HG02763 (cell line): ENCODE data around the gene ALDH1A1.

Experiments
- ATAC-seq: cut with Tn5 transposase; IDR thresholded peaks from one replicate; pipeline ENCODE4 v1.9.1; 2021; ENCODE audit warnings: mild to moderate bottlenecking, moderate library complexity; ENCODE audit not compliant: unreplicated experiment

ALDH1A1 gene

DNA sequence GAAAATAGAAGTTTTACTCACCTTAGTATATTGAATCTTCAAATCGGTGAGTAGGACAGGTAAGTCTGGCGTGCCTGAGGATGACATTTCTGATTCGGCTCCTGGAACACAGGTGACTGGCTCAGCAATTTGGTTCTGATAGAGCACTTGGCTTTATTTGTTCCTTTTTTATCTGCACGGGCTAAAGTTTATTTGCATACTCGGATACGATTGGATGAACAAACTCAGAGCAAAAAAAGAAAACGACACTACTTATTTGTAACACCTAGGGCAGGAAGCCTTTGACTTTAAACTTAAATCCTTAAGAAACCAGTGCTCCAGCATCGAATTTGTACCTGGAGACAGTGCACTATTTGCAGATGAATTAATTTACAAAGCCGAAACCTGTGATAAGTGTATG is at the start of gene ALDH1A1:
Gene ALDH1A1 (minus strand): TSS at position 140 of the 400 bp plus-strand sequence. CDS start 53 bp downstream, at position 87.
- no peak for ATAC-seq

DNA sequence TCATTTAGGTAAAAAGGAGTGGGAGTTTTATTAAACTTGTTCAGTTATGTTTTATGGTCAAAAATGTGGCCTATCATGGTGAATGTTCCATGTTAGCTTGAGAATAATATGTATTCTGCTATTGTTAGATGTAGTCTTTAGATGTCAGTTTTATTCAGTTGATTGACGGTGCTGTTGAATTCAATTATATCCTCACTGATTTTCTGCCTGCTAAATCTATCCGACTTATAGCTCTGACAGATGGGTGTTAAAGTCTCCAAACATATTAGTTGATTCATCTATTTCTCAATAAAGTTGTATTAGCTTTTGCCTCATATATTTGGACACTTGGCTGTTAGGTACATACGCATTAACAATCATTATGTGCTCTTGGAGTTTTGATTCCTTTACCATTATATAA is 49.0 kb upstream of the ALDH1A1 start:
- no peak for ATAC-seq

- no peak for ATAC-seq
Measured at GRCh38 chr9:72998363-72998762, 45.5 kb upstream of the ALDH1A1 start.

DNA sequence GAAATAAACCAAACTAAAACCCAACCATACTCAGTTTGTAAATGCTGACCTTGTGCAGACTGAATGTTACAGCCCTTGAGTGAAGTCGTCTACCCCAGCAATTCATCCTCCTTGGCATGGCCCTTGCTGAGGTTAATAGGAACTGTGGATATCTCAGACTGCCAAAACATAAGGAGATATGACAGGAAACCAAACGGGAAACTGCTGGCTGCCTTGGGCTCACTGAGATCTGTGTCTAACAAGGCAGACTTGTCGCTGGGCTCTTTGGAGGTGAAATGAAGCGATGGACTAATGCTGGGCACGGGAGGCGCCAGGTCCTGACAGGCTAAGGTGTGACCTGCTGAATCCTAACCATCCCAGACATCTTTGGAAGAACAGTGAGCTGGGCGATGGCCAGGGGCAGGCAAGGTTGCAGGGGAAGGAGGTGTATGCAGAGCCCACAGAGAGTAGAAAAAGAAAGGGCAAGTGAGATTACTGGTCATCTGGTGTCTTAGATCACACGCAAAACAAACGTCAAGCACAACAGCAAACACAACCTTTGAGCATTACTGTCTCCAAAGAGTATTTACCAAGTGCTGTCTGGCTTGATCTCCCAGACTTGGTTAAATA is 44.6 kb upstream of the ALDH1A1 start:
- ATAC-seq = no peak

DNA sequence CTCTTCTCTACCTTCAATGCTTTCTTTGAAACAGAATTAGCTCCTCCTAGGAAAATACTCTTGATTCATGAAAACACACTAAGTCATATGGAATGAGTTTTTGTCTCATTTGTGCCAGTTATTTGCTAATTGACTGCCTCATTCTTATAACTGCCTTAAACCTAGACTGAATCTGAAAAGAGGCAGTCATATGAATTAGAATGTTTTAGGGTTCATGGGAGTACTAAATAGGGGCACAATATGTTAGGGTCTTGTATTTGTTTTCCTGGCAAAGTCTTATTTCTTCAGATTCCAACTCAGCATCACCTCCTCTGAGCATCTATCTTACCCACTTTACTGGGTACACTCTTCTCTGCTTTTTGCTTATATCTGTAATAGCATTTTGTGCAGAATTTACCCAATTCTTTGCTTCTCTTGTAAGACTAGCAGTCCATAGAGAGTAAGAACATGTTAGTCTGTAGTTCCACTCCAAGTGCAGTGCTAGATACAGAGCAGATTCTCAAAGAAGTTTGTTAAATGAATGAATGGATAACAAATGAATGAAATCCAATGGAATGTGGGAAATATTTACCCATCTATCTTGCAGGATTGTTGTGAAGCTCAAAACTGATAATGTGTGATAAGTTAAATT is 43.9 kb upstream of the ALDH1A1 start:
- ATAC-seq = no peak

DNA sequence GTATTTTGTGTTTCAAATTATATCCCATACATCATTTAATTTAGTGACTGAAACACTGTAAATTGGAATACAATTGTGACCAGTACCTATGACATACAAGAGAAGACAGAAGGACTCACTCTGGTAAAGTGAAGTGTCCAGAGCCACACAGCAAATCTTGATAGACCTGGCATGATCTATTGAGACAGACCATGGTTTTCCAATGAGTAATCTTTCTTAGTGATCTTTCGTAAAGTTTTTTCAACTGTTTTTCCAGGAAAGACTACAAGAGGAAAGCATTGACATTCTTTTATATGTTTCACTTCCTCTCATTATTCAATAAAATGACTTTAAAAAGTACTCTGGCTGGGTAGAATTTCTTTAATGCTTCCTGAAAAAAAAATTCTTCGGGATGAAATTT is 43.3 kb upstream of the ALDH1A1 start:
- no peak for ATAC-seq

GRCh38 chr9:72995131-72996024 is 42.5 kb upstream of the ALDH1A1 start:
- no peak for ATAC-seq

DNA sequence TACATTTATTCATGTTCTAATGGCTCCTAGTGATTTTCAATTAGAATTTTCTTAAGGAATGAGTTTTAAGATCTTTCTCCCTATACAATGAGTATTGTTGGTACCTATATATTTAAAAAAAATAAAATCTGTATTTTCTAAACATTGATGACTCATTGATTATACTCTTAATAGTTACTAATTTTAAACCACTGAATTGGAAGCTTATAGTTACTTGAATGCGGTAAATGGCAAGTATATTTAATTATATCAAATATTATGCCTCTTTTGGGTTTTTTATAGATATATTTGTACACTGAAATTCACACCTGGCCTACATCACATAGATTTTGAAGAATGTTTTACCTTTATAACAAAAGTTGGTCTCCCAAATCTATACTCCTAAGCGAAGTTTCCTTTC is 38.9 kb upstream of the ALDH1A1 start:
- no peak for ATAC-seq

DNA sequence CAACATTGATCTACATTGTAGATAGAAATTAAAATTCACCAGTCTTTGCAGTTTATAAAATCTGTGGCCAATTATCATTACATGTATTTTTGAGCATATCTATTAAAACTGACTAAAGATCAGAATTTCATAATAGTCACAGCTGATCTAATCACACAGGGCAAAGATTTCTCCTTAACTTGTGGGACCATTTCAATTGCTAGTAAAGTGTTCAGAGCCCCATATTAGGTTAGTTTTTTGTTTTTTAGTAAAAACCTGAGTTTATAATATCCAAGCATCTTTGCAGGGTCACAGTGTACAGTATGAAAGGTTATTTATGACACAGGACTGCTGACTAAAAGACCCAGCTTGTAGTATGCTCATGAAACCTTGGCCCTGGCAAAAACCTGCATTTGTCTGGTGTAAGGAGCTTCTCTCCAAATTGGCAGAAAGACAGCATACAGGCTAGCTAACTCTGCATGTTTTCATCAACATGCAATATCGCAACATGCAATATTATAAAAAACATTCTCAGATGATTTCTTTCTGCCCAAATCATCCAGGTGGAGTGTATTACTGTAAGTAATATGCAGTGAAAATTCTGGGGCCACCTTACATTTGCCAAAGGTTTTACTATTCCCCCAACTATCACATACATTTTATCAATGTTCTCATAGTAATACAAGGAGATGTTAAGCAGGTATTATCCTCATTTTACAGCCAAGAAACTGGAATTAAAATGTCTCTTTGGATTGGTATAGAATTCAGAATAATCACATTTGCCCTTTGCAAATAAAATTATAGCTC is 37.7 kb upstream of the ALDH1A1 start:
- ATAC-seq = no peak

DNA sequence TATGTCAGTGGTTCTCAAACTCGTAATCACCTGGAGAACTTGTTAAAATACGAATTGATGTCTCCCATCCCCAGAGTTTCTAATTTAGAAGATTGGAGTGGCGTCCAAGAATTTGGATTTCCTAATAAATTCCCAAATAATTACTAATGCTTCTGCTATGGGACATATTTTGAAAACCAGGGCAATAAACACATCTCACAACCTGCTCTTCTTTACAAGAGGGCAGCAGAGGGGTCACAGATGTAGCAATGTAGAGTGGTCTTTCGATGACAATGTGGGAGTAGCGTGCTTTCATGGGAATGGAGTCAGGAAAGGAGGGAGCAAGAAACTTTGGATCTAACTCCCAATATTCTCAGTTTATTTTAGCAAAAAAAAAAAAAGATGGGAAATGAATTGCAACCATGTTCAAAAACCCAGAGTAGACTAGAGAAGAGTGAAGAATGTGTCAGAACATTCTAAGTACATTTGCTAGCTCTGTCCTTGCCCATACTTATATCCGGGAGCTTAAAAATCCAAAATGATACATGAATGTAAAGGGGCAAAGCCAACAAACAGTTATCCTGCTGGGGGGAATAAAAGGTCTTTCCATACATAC is 33.8 kb upstream of the ALDH1A1 start:
- ATAC-seq = no peak

DNA sequence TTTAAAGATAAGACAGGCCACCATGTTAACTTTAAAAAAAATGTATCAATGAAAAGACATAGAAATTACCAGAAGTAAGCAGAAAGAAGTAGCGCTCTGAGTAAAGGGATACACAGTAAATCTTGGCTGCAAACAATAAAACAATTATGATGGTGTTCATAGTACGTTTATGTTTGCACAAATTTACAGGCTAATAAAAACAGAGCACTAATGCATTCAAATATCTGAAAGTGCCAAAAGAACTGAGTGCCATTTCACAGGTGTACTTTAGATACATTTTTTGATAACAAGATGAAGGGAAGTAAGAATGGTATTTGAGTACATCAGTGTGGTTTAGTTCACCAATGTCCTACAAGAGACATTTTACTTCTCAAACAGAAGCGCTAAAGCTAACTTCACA is 32.9 kb upstream of the ALDH1A1 start:
- no peak for ATAC-seq

DNA sequence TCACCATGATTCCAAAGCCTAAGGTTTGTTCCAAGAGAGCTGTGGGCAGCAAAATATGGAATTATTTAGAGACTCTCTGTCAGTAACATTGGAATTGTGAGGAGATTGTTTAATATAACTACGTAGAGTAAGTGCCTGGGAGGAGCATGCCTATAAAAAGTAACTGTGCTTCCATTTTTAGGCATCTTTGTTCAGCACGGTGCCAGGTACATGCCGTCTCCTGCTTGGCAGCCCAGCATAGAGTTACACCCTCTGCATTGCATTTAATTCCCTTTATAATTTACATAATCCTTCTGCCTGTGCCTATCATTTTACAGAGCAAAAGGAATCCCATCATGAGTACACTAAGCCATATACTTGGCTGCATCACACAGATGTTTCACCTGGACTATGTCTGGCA is 32.1 kb upstream of the ALDH1A1 start:
- ATAC-seq = no peak

DNA sequence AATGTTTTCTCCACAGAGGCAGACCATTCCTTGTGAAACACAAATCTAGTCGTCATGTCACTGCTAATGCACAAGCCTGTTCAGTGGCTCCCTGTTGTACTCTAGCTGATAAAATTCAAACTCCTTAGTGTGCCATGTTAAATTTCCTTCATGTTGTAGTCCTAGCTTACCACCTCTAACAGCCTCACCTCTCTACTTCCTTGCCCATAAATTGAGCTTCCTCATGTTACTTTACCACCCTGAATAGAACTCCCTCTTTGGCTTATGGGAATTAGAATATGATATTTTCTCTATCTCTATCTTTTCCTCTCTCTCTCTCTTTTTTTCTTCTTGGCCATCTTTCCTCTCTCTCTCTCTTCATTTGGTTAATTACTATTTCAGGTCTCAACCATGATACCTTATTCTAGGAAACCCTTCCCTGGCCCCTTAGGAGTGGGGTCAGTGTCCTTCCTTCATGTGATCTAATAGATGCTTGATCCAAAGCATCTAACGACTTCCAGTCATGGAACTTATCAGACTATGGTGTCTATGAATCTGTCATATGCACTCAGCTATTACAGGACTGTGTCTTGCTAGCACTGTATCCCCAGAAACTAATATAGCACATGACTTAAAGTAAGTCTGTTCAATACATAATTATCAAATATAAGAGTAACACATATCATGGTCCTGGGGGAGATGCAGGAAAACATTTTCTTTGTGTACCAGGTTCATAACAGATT is 31.5 kb upstream of the ALDH1A1 start:
- no peak for ATAC-seq

- no peak for ATAC-seq
Measured at GRCh38 chr9:72983512-72984225, 30.8 kb upstream of the ALDH1A1 start.

DNA sequence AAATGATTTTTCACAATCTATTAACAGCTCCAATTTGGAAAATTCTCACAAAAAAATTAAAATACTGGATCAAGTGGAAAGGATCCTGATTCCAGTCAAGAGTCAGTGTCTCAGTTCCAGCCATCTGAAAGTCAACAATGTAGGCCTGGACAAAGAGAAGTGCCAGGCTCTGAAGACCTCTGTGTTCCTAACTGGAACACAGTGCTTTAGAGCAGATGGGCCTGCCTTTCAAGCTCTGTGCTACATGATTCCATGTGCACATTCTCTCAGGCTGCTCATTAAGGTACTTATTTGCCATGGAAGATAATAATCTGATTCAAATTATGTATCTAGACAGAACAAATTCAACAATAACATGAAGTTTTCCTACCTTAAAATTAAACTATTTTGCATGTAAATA is 30.2 kb upstream of the ALDH1A1 start:
- no peak for ATAC-seq

DNA sequence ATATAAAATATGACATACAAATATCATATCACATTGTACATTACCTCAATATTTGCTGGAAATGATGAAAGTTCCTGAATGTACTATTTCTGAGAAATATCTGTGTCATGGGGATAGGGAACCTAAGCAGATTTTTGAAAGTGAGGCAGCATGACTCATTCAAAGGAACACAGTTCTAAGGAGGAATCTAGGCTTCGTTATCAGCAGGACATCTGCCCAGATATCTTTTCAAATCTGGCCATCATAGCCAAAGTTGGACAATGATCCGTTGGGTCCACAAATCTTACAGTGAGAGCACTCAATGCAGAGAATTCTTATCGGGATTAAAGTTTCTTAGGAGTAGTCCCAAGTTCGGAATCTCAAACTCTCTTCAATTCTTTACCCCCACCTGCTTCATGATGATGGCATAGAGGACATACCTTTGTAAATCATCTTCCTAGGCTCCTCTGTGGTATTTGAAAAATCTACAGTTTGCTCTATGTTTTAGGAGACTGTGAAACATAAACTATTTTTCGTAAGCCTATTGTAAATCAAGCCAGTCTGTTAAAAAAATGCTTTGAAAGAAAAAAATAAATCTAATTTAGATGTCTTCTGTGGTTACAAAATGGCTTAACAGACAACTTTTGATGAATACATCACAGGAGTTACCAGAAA is 29.4 kb upstream of the ALDH1A1 start:
- no peak for ATAC-seq

- no peak for ATAC-seq
Measured at GRCh38 chr9:72981433-72981832, 28.6 kb upstream of the ALDH1A1 start.

GRCh38 chr9:72980600-72981265 is 27.9 kb upstream of the ALDH1A1 start:
- ATAC-seq = no peak
